Panc1 (cell line): ENCODE data around the gene PRTN3. TPM values are rescaled to one million over a fixed set of nuclear protein-coding genes. Genes with fewer than 3 reads are reported as not detected.

Experiments
- ATAC-seq: fragments of 200-7000 bp; cut with Tn5 transposase; 2 replicates; pipeline ENCODE4 v1.9.1; 2020; ENCODE audit warnings: mild to moderate bottlenecking, moderate library complexity
- BruUV-seq: library from RNA; stranded (reverse); fragments of 400-500 nt; replicated peaks from 2 replicates; lab custom pipeline; 2021; lab: Mats Ljungman, UMichigan
- CTCF ChIA-PET: fragments of 300-600 bp; sonication (Branson Sonifier 250); formaldehyde crosslinking; loops from one replicate; lab custom pipeline; 2022; ENCODE audit warnings: antibody characterized with exemption; lab: Charles Lee
- POLR2A ChIA-PET: fragments of 300-600 bp; sonication (Branson Sonifier 250); formaldehyde crosslinking; loops from one replicate; lab custom pipeline; 2022; ENCODE audit warnings: antibody characterized with exemption; lab: Charles Lee
- DNase-seq: peaks from one replicate; pipeline ENCODE4 v3.0.0-alpha.2; 2010; ENCODE audit warnings: low read depth, low spot score
- H3K27ac ChIP-seq: 2 replicates; pipeline ENCODE4 v1.5.1; 2011; ENCODE audit warnings: mild to moderate bottlenecking, low read length, inconsistent platforms
- H3K27me3 ChIP-seq: fragments of 200-500 bp; sonication (Bioruptor generic); 2 replicates; pipeline ENCODE4 v1.6.0; 2014; ENCODE audit warnings: low read length, inconsistent platforms; ENCODE audit not compliant: control insufficient read depth, insufficient read depth
- H3K36me3 ChIP-seq: fragments of 200-500 bp; sonication (Bioruptor generic); 2 replicates; pipeline ENCODE4 v1.5.1; 2014; ENCODE audit warnings: inconsistent platforms, mild to moderate bottlenecking, low read length, moderate library complexity; ENCODE audit not compliant: control insufficient read depth, insufficient read depth
- H3K4me1 ChIP-seq: 2 replicates; pipeline ENCODE4 v1.5.1; 2011; ENCODE audit warnings: inconsistent platforms, mild to moderate bottlenecking, low read length, moderate library complexity; ENCODE audit not compliant: control insufficient read depth, insufficient read depth
- H3K4me3 ChIP-seq, 2 experiments: 2 replicates each; pipeline ENCODE4 v1.5.1; 2011 to 2012; ENCODE audit warnings: low read depth in 2 of 2, low read length in 2 of 2, mild to moderate bottlenecking in 2 of 2, inconsistent platforms in 1 of 2, moderate library complexity in 1 of 2
- H3K9me3 ChIP-seq: fragments of 200-500 bp; sonication (Bioruptor generic); 2 replicates; pipeline ENCODE4 v1.5.1; 2014; ENCODE audit warnings: low read depth, mild to moderate bottlenecking, inconsistent platforms, low read length, moderate library complexity; ENCODE audit not compliant: control insufficient read depth, insufficient read depth
- CTCF ChIP-seq: fragments of 450-650 bp; IDR thresholded peaks from 2 replicates; pipeline ENCODE4 v1.5.1; 2017; ENCODE audit warnings: mild to moderate bottlenecking
- POLR2AphosphoS5 ChIP-seq: IDR thresholded peaks from 2 replicates; pipeline ENCODE4 v1.6.1; 2012; ENCODE audit warnings: mild to moderate bottlenecking, low read depth, low read length, moderate library complexity
- REST ChIP-seq, 2 experiments: IDR thresholded peaks; 2 replicates each; pipeline ENCODE4 v1.6.1; 2011 to 2012; ENCODE audit warnings: low read depth in 2 of 2, control low read depth in 1 of 2, low read length in 1 of 2, mild to moderate bottlenecking in 1 of 2, moderate library complexity in 1 of 2; ENCODE audit not compliant: insufficient read depth in 1 of 2
- SIN3A ChIP-seq: IDR thresholded peaks from 2 replicates; pipeline ENCODE4 v1.6.1; 2012; ENCODE audit warnings: low read depth, mild to moderate bottlenecking, low read length, moderate library complexity, borderline replicate concordance; ENCODE audit not compliant: insufficient read depth
- TCF7L2 ChIP-seq: IDR thresholded peaks from 2 replicates; pipeline ENCODE4 v1.6.1; 2011; ENCODE audit warnings: mild to moderate bottlenecking, low read depth, low read length, inconsistent platforms
- in situ Hi-C: cut with HindIII; loops from 2 replicates; pipeline ENCODE4 v1.10.0; 2016; ENCODE audit warnings: low sequenced_read_pairs, low pct_unique_long_range_greater_than_20kb
- intact Hi-C: fragments of 100-400 bp; cut with micrococcal nuclease; formaldehyde crosslinking; loops from one replicate; pipeline ENCODE4 v1.10.0; 2022; ENCODE audit not compliant: unreplicated experiment
- total RNA-seq: library from RNA; stranded (reverse); gene quantifications from one replicate; pipeline ENCODE4 v1.2.1, GENCODE V29; 2021; ENCODE audit not compliant: unreplicated experiment

The PRTN3 gene
- total RNA-seq, 1 experiment from 2014 or later, result 1.5 TPM

- CTCF ChIA-PET, result no interaction called here
- in situ Hi-C loops, result no loop called here
Observed at GRCh38 chr19:858868-859843, 18.4 kb downstream of the PRTN3 start, which contains the start of gene CFD. Gene CFD, plus strand, starts transcription at chr19:859664. Its CDS starts 26 bp downstream, at chr19:859690.

More at GRCh38 chr19:858868-859843, 18.4 kb downstream of the PRTN3 start, which contains the start of gene CFD:
- TF ChIP-seq POLR2AphosphoS5 (no peak), CTCF (no peak), TCF7L2 (no peak), REST (IDR thresholded peaks at IDR 0.05; ENCODE audit: insufficient read depth in 1 of 2, low read depth in 2 of 2, low read length in 1 of 2) (no peak), SIN3A (no peak)
- peak within 1 kb of the TSS; percentile 40 for H3K27ac ChIP-seq
- DNase-seq (no peak), ATAC-seq (no peak)
- intact Hi-C loops, result loop anchor here (5.0 kb wide), 1 partner anchor 138 kb away; no protein-coding TSS in a partner anchor
- BruUV-seq, result no TSS peak
- H3K4me3 ChIP-seq, result peak within 1 kb of the TSS; percentile 45 to 48
- POLR2A ChIA-PET, result no interaction called here
- H3K9me3 ChIP-seq, result no peaks in the 10 kb centered on the region
- peaks cover 7% of the 10 kb centered on the region for H3K4me1 ChIP-seq
- no peaks in the 10 kb centered on the region for H3K36me3 ChIP-seq
- no peaks in the 10 kb centered on the region for H3K27me3 ChIP-seq
